Measurements from ENCODE around the gene BAZ2B. TPM values are rescaled to one million over a fixed set of nuclear protein-coding genes. Genes with fewer than 3 reads are reported as not detected.
A peak's percentile ranks its signal among the peaks of the same experiment; 100 is the strongest.

Gene BAZ2B
- total and polyA plus RNA-seq, 9 of the 15 experiments (the other 6 are each of a cell fraction or from before 2014, with no cell fraction given): 7.5 to 38.6 (median 19.8) TPM

- WGBS (ENCODE audit: insufficient coverage, low coverage, missing lambda C conversion rate): under 1% methylated on average over 42 of the region's 50 CpGs
- peaks cover 22 to 23% of the 10 kb centered on the region in 2 experiments for H3K4me1 ChIP-seq (replicated peaks in 1 of 2; ENCODE audit: control insufficient read depth in 2 of 2, insufficient read depth in 2 of 2, low read length in 2 of 2)
- H3K9me3 ChIP-seq (replicated peaks; ENCODE audit: control insufficient read depth, insufficient read depth, low read depth, low read length): no peaks in the 10 kb centered on the region
- no peaks in the 10 kb centered on the region for H3K9me1 ChIP-seq (ENCODE audit: control insufficient read depth, insufficient read depth, low read length)
- H3K9ac ChIP-seq (ENCODE audit: insufficient read depth in 1 of 2, low read depth in 2 of 2, low read length in 2 of 2): peak overlapping the region; percentile 82 to 93
- peaks cover 6% of the 10 kb centered on the region; the same call in 2 of the 3 replicates for H3K36me3 ChIP-seq (ENCODE audit: control insufficient read depth, insufficient read depth, low read length)
- FAIRE-seq: peak; percentile 90
- peak overlapping the region; percentile 95 for H2AFZ ChIP-seq (ENCODE audit: low read depth, low read length)
- TSS peak; percentile 99 for BruUV-seq (replicated peaks)
- peaks cover 37% of the 10 kb centered on the region for H3K79me2 ChIP-seq (ENCODE audit: control insufficient read depth, insufficient read depth, low read length)
- no peaks in the 10 kb centered on the region for H4K20me1 ChIP-seq (replicated peaks; ENCODE audit: control insufficient read depth, insufficient read depth, low read length)
- peak overlapping the region; percentile 90 for H3K27ac ChIP-seq (ENCODE audit: extremely low read depth, low read depth, low read length)
- DNase-seq (ENCODE audit: extremely low read depth in 1 of 4, low spot score in 3 of 4): peak; percentile 99 to 100 (median 100)
- in situ Hi-C loops (cut with MboI): no loop called here
- ChIA-PET CTCF (ENCODE audit: low intra/inter-chr PET ratio) (no interaction called here), POLR2A (interaction anchor here (0.9 to 3.0 kb wide), 8 partner anchors 9 to 426 kb away, joined by 3 to 11 read pairs (median 4); partner anchors contain the start of gene MARCHF7)
- peak; percentile 96 for ATAC-seq
- peak overlapping the region; percentile 75 for H3K4me3 ChIP-seq
- H3K27me3 ChIP-seq (ENCODE audit: control insufficient read depth in 2 of 2, insufficient read depth in 2 of 2, low read length in 2 of 2): no peaks in the 10 kb centered on the region
- intact Hi-C loops (cut with micrococcal nuclease): loop anchor here (1.0 kb wide), 1 partner anchor 425 kb away; the partner anchor contains the start of gene MARCHF7
- H3K4me2 ChIP-seq (ENCODE audit: insufficient read depth, low read length): peak overlapping the region; percentile 94
- no peak for TF ChIP-seq ZZZ3 (IDR thresholded peaks at IDR 0.05)
- peak; percentile 70 for TF ChIP-seq TAF9B (IDR thresholded peaks at IDR 0.05; ENCODE audit: partially characterized antibody)
- peak; percentile 30; the same call in 1 of the 2 replicates for TF ChIP-seq SMARCC2 (IDR thresholded peaks at IDR 0.05; ENCODE audit: low read depth)
- TF ChIP-seq TBL1XR1 (IDR thresholded peaks at IDR 0.05; ENCODE audit: low read length in 2 of 2): peak in 1 of 2 experiments; percentile 37; a peak in 1 of 4 replicates
- TF ChIP-seq E4F1 (CRISPR knock-in tag; IDR thresholded peaks at IDR 0.05; ENCODE audit: borderline replicate concordance): no peak
- TF ChIP-seq CREB3 (tag; conservative IDR thresholded peaks at IDR 0.05; ENCODE audit: low read depth): peak; percentile 92
- TF ChIP-seq MEIS2 (IDR thresholded peaks at IDR 0.05; ENCODE audit: partially characterized antibody): peak; percentile 68
- TF ChIP-seq, protein P1, sequence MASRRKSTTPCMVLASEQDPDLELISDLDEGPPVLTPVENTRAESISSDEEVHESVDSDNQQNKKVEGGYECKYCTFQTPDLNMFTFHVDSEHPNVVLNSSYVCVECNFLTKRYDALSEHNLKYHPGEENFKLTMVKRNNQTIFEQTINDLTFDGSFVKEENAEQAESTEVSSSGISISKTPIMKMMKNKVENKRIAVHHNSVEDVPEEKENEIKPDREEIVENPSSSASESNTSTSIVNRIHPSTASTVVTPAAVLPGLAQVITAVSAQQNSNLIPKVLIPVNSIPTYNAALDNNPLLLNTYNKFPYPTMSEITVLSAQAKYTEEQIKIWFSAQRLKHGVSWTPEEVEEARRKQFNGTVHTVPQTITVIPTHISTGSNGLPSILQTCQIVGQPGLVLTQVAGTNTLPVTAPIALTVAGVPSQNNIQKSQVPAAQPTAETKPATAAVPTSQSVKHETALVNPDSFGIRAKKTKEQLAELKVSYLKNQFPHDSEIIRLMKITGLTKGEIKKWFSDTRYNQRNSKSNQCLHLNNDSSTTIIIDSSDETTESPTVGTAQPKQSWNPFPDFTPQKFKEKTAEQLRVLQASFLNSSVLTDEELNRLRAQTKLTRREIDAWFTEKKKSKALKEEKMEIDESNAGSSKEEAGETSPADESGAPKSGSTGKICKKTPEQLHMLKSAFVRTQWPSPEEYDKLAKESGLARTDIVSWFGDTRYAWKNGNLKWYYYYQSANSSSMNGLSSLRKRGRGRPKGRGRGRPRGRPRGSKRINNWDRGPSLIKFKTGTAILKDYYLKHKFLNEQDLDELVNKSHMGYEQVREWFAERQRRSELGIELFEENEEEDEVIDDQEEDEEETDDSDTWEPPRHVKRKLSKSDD (conservative IDR thresholded peaks at IDR 0.05; ENCODE audit: low read length): no peak
- TF ChIP-seq NONO (IDR thresholded peaks at IDR 0.05; ENCODE audit: low read depth in 2 of 2, low read length in 1 of 2): 0 out of 4 replicates have a peak, but pooled peaks of 1 of the 2 experiments have one; percentile 37
- peak; percentile 66 for TF ChIP-seq ELF1 (tag; IDR thresholded peaks at IDR 0.05)
- TF ChIP-seq HCFC1 (IDR thresholded peaks at IDR 0.05; ENCODE audit: low read depth, low read length): peak; percentile 38; the same call in 1 of the 2 replicates
- peak; percentile 63 for TF ChIP-seq ETV1 (tag; conservative IDR thresholded peaks at IDR 0.05; ENCODE audit: low read depth)
These were observed 329.5 kb downstream of the BAZ2B start for GRCh38 chr2:159286709-159287441.

Measured in K562 (cell line).